Keratinocyte (primary cell): ENCODE measurements around the gene RBM6. TPM values are rescaled to one million over a fixed set of nuclear protein-coding genes. Genes with fewer than 3 reads are reported as not detected.

ENCODE experiments used
- DNase-seq: peaks from one replicate; pipeline ENCODE4 v3.0.0-alpha.2; 2011; ENCODE audit warnings: low read depth, missing footprints, low spot score
- FAIRE-seq: peaks from 2 replicates; lab custom pipeline; 2011; peaks lifted over from hg19 to GRCh38; lab: Jason Lieb, UNC
- H2AFZ ChIP-seq: 2 replicates; pipeline ENCODE4 v1.6.0; 2012; ENCODE audit warnings: low read length, control low read depth, inconsistent platforms; ENCODE audit not compliant: control insufficient read depth
- H3K27ac ChIP-seq: 2 replicates; pipeline ENCODE4 v1.5.1; 2011; ENCODE audit warnings: low read length; ENCODE audit not compliant: control insufficient read depth, insufficient read depth
- H3K27me3 ChIP-seq: 3 replicates; pipeline ENCODE4 v1.6.0; 2011; ENCODE audit warnings: low read length; ENCODE audit not compliant: control insufficient read depth, insufficient read depth; ENCODE audit errors: extremely low read depth
- H3K36me3 ChIP-seq, 2 experiments: 2 replicates in 1 of 2; 3 replicates in 1 of 2; pipeline ENCODE4 v1.5.1; 2011; ENCODE audit warnings: low read length in 2 of 2, mild to moderate bottlenecking in 1 of 2; ENCODE audit not compliant: control insufficient read depth in 2 of 2, insufficient read depth in 2 of 2; ENCODE audit errors: extremely low read depth in 1 of 2
- H3K4me1 ChIP-seq: 3 replicates; pipeline ENCODE4 v1.5.1; 2011; ENCODE audit warnings: low read length; ENCODE audit not compliant: control insufficient read depth, insufficient read depth; ENCODE audit errors: extremely low read depth
- H3K4me2 ChIP-seq: 3 replicates; pipeline ENCODE4 v1.6.0; 2011; ENCODE audit warnings: low read depth, low read length; ENCODE audit not compliant: control insufficient read depth, insufficient read depth; ENCODE audit errors: extremely low read depth
- H3K4me3 ChIP-seq, 3 experiments: fragments of 200-600 bp in 1 of 3; sonication (generic) in 1 of 3; 2 replicates in 2 of 3; 3 replicates in 1 of 3; pipeline ENCODE4 v1.5.1; 2011 to 2016; ENCODE audit warnings: low read length in 3 of 3, mild to moderate bottlenecking in 3 of 3, control low read depth in 2 of 3, inconsistent platforms in 1 of 3, low read depth in 1 of 3, mixed read lengths in 1 of 3, mixed run types in 1 of 3, moderate library complexity in 1 of 3; ENCODE audit not compliant: control insufficient read depth in 2 of 3, insufficient read depth in 2 of 3; ENCODE audit errors: extremely low read depth in 1 of 3
- H3K79me2 ChIP-seq: 2 replicates; pipeline ENCODE4 v1.6.0; 2012; ENCODE audit warnings: low read length; ENCODE audit not compliant: control insufficient read depth, insufficient read depth
- H3K9ac ChIP-seq: 3 replicates; pipeline ENCODE4 v1.6.0; 2011; ENCODE audit warnings: low read length; ENCODE audit not compliant: control insufficient read depth, insufficient read depth; ENCODE audit errors: extremely low read depth
- H3K9me1 ChIP-seq: 3 replicates; pipeline ENCODE4 v1.6.0; 2011; ENCODE audit warnings: low read length; ENCODE audit not compliant: control insufficient read depth, insufficient read depth; ENCODE audit errors: extremely low read depth
- H3K9me3 ChIP-seq: 2 replicates; pipeline ENCODE4 v1.5.1; 2012; ENCODE audit warnings: low read depth, low read length; ENCODE audit not compliant: control insufficient read depth
- H4K20me1 ChIP-seq: 3 replicates; pipeline ENCODE4 v1.6.0; 2011; ENCODE audit warnings: low read length; ENCODE audit not compliant: control insufficient read depth, insufficient read depth; ENCODE audit errors: extremely low read depth
- CTCF ChIP-seq, 3 experiments: IDR thresholded peaks in 1 of 3; conservative IDR thresholded peaks in 1 of 3; optimal IDR thresholded peaks in 1 of 3; 2 replicates in 2 of 3; 3 replicates in 1 of 3; pipeline versions ENCODE3 to v1.5.1; 2011; ENCODE audit warnings: low read length in 3 of 3, mild to moderate bottlenecking in 3 of 3, moderate library complexity in 2 of 3, control low read depth in 1 of 3, inconsistent platforms in 1 of 3; ENCODE audit not compliant: insufficient read depth in 2 of 3; ENCODE audit errors: extremely low read depth in 1 of 3
- EZH2 ChIP-seq: IDR thresholded peaks from one replicate; pipeline ENCODE4 v1.6.1; 2012; ENCODE audit warnings: inconsistent platforms, mild to moderate bottlenecking, low read length, moderate library complexity
- dilution Hi-C: fragments of 300-500 bp; cut with MboI; formaldehyde crosslinking; loops from one replicate; pipeline ENCODE4 v1.7.0; 2020; ENCODE audit warnings: low sequenced_read_pairs; ENCODE audit not compliant: extremely low pct_ligation_motif_present
- polyA plus RNA-seq, 5 experiments: library from polyadenylated mRNA; depleted of rRNA in 3 of 5; stranded (reverse) in 3 of 5; stranded (forward) in 1 of 5; unstranded in 1 of 5; fragments of >200 nt; gene quantifications; 1 replicate in 1 of 5; 2 replicates in 3 of 5; 3 replicates in 1 of 5; pipeline versions ENCODE4 v1.2.1 to v1.2.3, GENCODE V29; 2011 to 2012; ENCODE audit warnings: missing spikeins in 2 of 5, low read depth in 1 of 5, low replicate concordance in 1 of 5

The RBM6 gene
- polyA plus RNA-seq, 1 donor (not counting 4 experiments of a cell fraction or from before 2014, with no cell fraction given) = 43.2 TPM

DNA sequence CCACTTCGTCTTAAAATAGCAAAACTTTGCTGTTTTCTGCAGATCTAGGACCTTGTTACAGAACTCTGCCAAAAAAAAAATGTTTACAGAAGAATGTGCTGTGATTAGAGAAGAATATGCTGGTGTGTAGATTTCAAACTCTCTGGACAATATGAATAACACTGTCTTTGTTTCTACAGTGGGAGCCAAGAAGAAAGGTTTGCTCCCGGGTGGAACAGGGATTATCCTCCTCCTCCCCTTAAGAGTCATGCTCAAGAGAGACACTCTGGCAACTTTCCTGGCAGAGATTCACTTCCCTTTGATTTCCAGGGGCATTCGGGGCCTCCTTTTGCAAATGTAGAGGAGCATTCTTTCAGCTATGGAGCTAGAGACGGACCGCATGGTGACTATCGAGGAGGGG lies 27.3 kb downstream of the RBM6 start:
- peaks cover 11% of the 10 kb centered on the region for H3K4me1 ChIP-seq
- H3K9me3 ChIP-seq = no peaks in the 10 kb centered on the region
- no peak overlapping the region for H3K9ac ChIP-seq
- no peak overlapping the region for H3K4me3 ChIP-seq
- no peak overlapping the region for H3K27ac ChIP-seq
- peaks cover 38% of the 10 kb centered on the region for H3K79me2 ChIP-seq
- no peak overlapping the region for H2AFZ ChIP-seq
- FAIRE-seq = no peak
- no peaks in the 10 kb centered on the region for H3K27me3 ChIP-seq
- dilution Hi-C loops = loop anchor here (25.0 kb wide), 1 partner anchor 105 kb away; the partner anchor contains the start of genes CAMKV and TRAIP
- TF ChIP-seq CTCF (optimal IDR thresholded peaks at IDR 0.05 in 1 of 3, IDR thresholded peaks at IDR 0.05 in 1 of 3, conservative IDR thresholded peaks at IDR 0.05 in 1 of 3; ENCODE audit: extremely low read depth in 1 of 3, insufficient read depth in 2 of 3, low read length in 3 of 3) (no peak), EZH2 (no peak)
- no peak for DNase-seq
- no peaks in the 10 kb centered on the region for H4K20me1 ChIP-seq
- no peak overlapping the region for H3K4me2 ChIP-seq
- peaks cover 0 to 6% of the 10 kb centered on the region in 2 experiments for H3K36me3 ChIP-seq
- H3K9me1 ChIP-seq = no peaks in the 10 kb centered on the region

GRCh38 chr3:49968346-49968745 lies 28.4 kb downstream of the RBM6 start:
- H3K4me3 ChIP-seq = no peak overlapping the region
- TF ChIP-seq EZH2 (no peak), CTCF (optimal IDR thresholded peaks at IDR 0.05 in 1 of 3, IDR thresholded peaks at IDR 0.05 in 1 of 3, conservative IDR thresholded peaks at IDR 0.05 in 1 of 3; ENCODE audit: extremely low read depth in 1 of 3, insufficient read depth in 2 of 3, low read length in 3 of 3) (no peak)

More at GRCh38 chr3:49968346-49968745, 28.4 kb downstream of the RBM6 start:
- no peak for DNase-seq
- Histone ChIP-seq H3K9me1 (no peaks in the 10 kb centered on the region), H3K79me2 (peaks cover 36% of the 10 kb centered on the region), H3K36me3 (peaks cover 0 to 9% of the 10 kb centered on the region in 2 experiments), H4K20me1 (no peaks in the 10 kb centered on the region), H2AFZ (no peak overlapping the region), H3K27ac (no peak overlapping the region), H3K4me2 (no peak overlapping the region), H3K9me3 (no peaks in the 10 kb centered on the region), H3K4me1 (peaks cover 11% of the 10 kb centered on the region), H3K9ac (no peak overlapping the region), H3K27me3 (no peaks in the 10 kb centered on the region)
- no peak for FAIRE-seq
- dilution Hi-C loops = loop anchor here (25.0 kb wide), 1 partner anchor 106 kb away; the partner anchor contains the start of genes CAMKV and TRAIP
